ENCODE results near the gene PAQR4.
A peak's percentile ranks its signal among the peaks of the same experiment; 100 is the strongest.

PAQR4 gene

GRCh38 chr16:2960183-2961010, 8.8 kb upstream of the PAQR4 start:
- no peak for TF ChIP-seq CTCF (IDR thresholded peaks at IDR 0.05; ENCODE audit: poor library complexity, severe bottlenecking)
- H3K9me3 ChIP-seq (ENCODE audit: severe bottlenecking): no peaks in the 10 kb centered on the region
- H3K4me3 ChIP-seq (ENCODE audit: severe bottlenecking): no peak overlapping the region
- no peaks in the 10 kb centered on the region for H3K4me1 ChIP-seq (ENCODE audit: insufficient read depth, poor library complexity, severe bottlenecking)
- ATAC-seq (ENCODE audit: low read depth) (no peak), DNase-seq (ENCODE audit: low spot score) (no peak)
- H3K27me3 ChIP-seq (ENCODE audit: insufficient read depth, poor library complexity, severe bottlenecking): no peaks in the 10 kb centered on the region
- H3K27ac ChIP-seq (ENCODE audit: poor library complexity, severe bottlenecking): no peak overlapping the region
- no peaks in the 10 kb centered on the region for H3K36me3 ChIP-seq (ENCODE audit: low read depth)

- Histone ChIP-seq H3K27me3 (ENCODE audit: insufficient read depth, poor library complexity, severe bottlenecking) (no peaks in the 10 kb centered on the region), H3K36me3 (ENCODE audit: low read depth) (no peaks in the 10 kb centered on the region), H3K9me3 (ENCODE audit: severe bottlenecking) (no peaks in the 10 kb centered on the region), H3K4me1 (ENCODE audit: insufficient read depth, poor library complexity, severe bottlenecking) (no peaks in the 10 kb centered on the region), H3K4me3 (ENCODE audit: severe bottlenecking) (no peak overlapping the region), H3K27ac (ENCODE audit: poor library complexity, severe bottlenecking) (no peak overlapping the region)
- ATAC-seq (ENCODE audit: low read depth) (no peak), DNase-seq (ENCODE audit: low spot score) (peak; percentile 56)
- no peak for TF ChIP-seq CTCF (IDR thresholded peaks at IDR 0.05; ENCODE audit: poor library complexity, severe bottlenecking)
Observed at GRCh38 chr16:2962334-2963073, 6.6 kb upstream of the PAQR4 start.

GRCh38 chr16:2963074-2963722, 6.0 kb upstream of the PAQR4 start:
- TF ChIP-seq CTCF (IDR thresholded peaks at IDR 0.05; ENCODE audit: poor library complexity, severe bottlenecking): no peak
- Histone ChIP-seq H3K9me3 (ENCODE audit: severe bottlenecking) (no peaks in the 10 kb centered on the region), H3K4me3 (ENCODE audit: severe bottlenecking) (peak overlapping the region; percentile 41), H3K4me1 (ENCODE audit: insufficient read depth, poor library complexity, severe bottlenecking) (no peaks in the 10 kb centered on the region), H3K27me3 (ENCODE audit: insufficient read depth, poor library complexity, severe bottlenecking) (no peaks in the 10 kb centered on the region), H3K36me3 (ENCODE audit: low read depth) (no peaks in the 10 kb centered on the region), H3K27ac (ENCODE audit: poor library complexity, severe bottlenecking) (peak overlapping the region; percentile 23)
- DNase-seq (ENCODE audit: low spot score) (peak; percentile 63), ATAC-seq (ENCODE audit: low read depth) (no peak)

- no peaks in the 10 kb centered on the region for H3K27me3 ChIP-seq (ENCODE audit: insufficient read depth, poor library complexity, severe bottlenecking)
- H3K4me3 ChIP-seq (ENCODE audit: severe bottlenecking): peak within 1 kb of the TSS; percentile 41
- no peaks in the 10 kb centered on the region for H3K4me1 ChIP-seq (ENCODE audit: insufficient read depth, poor library complexity, severe bottlenecking)
- H3K36me3 ChIP-seq (ENCODE audit: low read depth): no peaks in the 10 kb centered on the region
- TF ChIP-seq CTCF (IDR thresholded peaks at IDR 0.05; ENCODE audit: poor library complexity, severe bottlenecking): peak; percentile 14
- H3K9me3 ChIP-seq (ENCODE audit: severe bottlenecking): no peaks in the 10 kb centered on the region
- DNase-seq (ENCODE audit: low spot score) (peak; percentile 87), ATAC-seq (ENCODE audit: low read depth) (peak; percentile 55)
- peak within 1 kb of the TSS; percentile 23 for H3K27ac ChIP-seq (ENCODE audit: poor library complexity, severe bottlenecking)
Observed at GRCh38 chr16:2963723-2964474, 5.2 kb upstream of the PAQR4 start, which contains the start of gene KREMEN2. Gene KREMEN2, plus strand, starts transcription at chr16:2964275. Its CDS starts 246 bp downstream, at chr16:2964521.
